IMR-90 (cell line): Measurements from ENCODE around the gene CCDC28B. TPM values are rescaled to one million over a fixed set of nuclear protein-coding genes. Genes with fewer than 3 reads are reported as not detected.

Source experiments
- ATAC-seq: fragments of 200-7000 bp; cut with Tn5 transposase; 2 replicates; pipeline ENCODE4 v1.9.1; 2020; ENCODE audit warnings: low read depth, mild to moderate bottlenecking, moderate library complexity
- BruUV-seq: library from RNA; stranded (reverse); fragments of 400-500 nt; replicated peaks from 2 replicates; lab custom pipeline; 2021; lab: Mats Ljungman, UMichigan
- CTCF ChIA-PET: fragments of 300-600 bp; formaldehyde crosslinking; extraction: SDS; loops from one replicate; lab custom pipeline; 2021; ENCODE audit warnings: antibody characterized with exemption; lab: Yijun Ruan, JAX
- POLR2A ChIA-PET: fragments of 300-600 bp; sonication (Branson Sonifier 250); formaldehyde crosslinking; loops from one replicate; lab custom pipeline; 2022; ENCODE audit warnings: antibody characterized with exemption; ENCODE audit not compliant: unreplicated experiment; lab: Charles Lee
- DNase-seq: peaks from one replicate; pipeline ENCODE4 v3.0.0; 2013
- H2AFZ ChIP-seq: replicated peaks from 2 replicates; pipeline ENCODE3; 2013; ENCODE audit warnings: low read length, mild to moderate bottlenecking; ENCODE audit not compliant: poor library complexity
- H2AK5ac ChIP-seq: 2 replicates; pipeline ENCODE4 v1.6.1; 2013; ENCODE audit warnings: low read depth, low read length, inconsistent platforms
- H2AK9ac ChIP-seq: replicated peaks from 2 replicates; pipeline ENCODE3; 2013; ENCODE audit warnings: mild to moderate bottlenecking, low read depth, low read length, moderate library complexity; ENCODE audit not compliant: poor library complexity
- H2BK120ac ChIP-seq: 2 replicates; pipeline ENCODE4 v1.6.1; 2013; ENCODE audit warnings: low read depth, low read length, inconsistent platforms
- H2BK15ac ChIP-seq: 3 replicates; pipeline ENCODE4 v1.6.1; 2013; ENCODE audit warnings: low read depth, low read length, inconsistent platforms
- H2BK20ac ChIP-seq: 2 replicates; pipeline ENCODE4 v1.6.1; 2013; ENCODE audit warnings: low read depth, mild to moderate bottlenecking, inconsistent platforms, low read length, moderate library complexity
- H2BK5ac ChIP-seq: 2 replicates; pipeline ENCODE4 v1.6.1; 2013; ENCODE audit warnings: mild to moderate bottlenecking, low read depth, low read length, inconsistent platforms; ENCODE audit not compliant: poor library complexity, severe bottlenecking
- H3K14ac ChIP-seq: replicated peaks from 2 replicates; pipeline ENCODE4 v1.6.1; 2013; ENCODE audit warnings: low read depth, low read length, inconsistent platforms
- H3K18ac ChIP-seq: 2 replicates; pipeline ENCODE4 v1.6.1; 2013; ENCODE audit warnings: low read depth, low read length, control low read depth
- H3K23ac ChIP-seq: 2 replicates; pipeline ENCODE4 v1.6.1; 2013; ENCODE audit warnings: low read depth, low read length, inconsistent platforms
- H3K27ac ChIP-seq: 2 replicates; pipeline ENCODE4 v1.5.1; 2013; ENCODE audit warnings: mild to moderate bottlenecking, control low read depth, low read length; ENCODE audit not compliant: insufficient read depth
- H3K27me3 ChIP-seq: 2 replicates; pipeline ENCODE4 v1.6.1; 2013; ENCODE audit warnings: low read length; ENCODE audit not compliant: control insufficient read depth, insufficient read depth
- H3K36me3 ChIP-seq: 2 replicates; pipeline ENCODE4 v1.6.1; 2013; ENCODE audit warnings: low read length, mixed read lengths; ENCODE audit not compliant: control insufficient read depth, insufficient read depth
- H3K4ac ChIP-seq: 2 replicates; pipeline ENCODE4 v1.6.1; 2013; ENCODE audit warnings: low read depth, low read length, inconsistent platforms
- H3K4me1 ChIP-seq: 2 replicates; pipeline ENCODE4 v1.6.1; 2013; ENCODE audit warnings: low read length, mixed read lengths; ENCODE audit not compliant: control insufficient read depth, insufficient read depth
- H3K4me2 ChIP-seq: 2 replicates; pipeline ENCODE4 v1.6.1; 2013; ENCODE audit warnings: low read depth, mild to moderate bottlenecking, control low read depth, low read length, moderate library complexity
- H3K4me3 ChIP-seq: 2 replicates; pipeline ENCODE4 v1.5.1; 2013; ENCODE audit warnings: low read depth, mild to moderate bottlenecking, control low read depth, low read length, moderate library complexity; ENCODE audit not compliant: insufficient read depth
- H3K56ac ChIP-seq: 2 replicates; pipeline ENCODE4 v1.6.1; 2013; ENCODE audit warnings: low read length, inconsistent platforms; ENCODE audit not compliant: insufficient read depth; ENCODE audit errors: extremely low read depth
- H3K79me1 ChIP-seq, 2 experiments: 2 replicates each; pipeline ENCODE4 v1.6.1; 2013; ENCODE audit warnings: low read length in 2 of 2, inconsistent platforms in 1 of 2, low read depth in 1 of 2
- H3K9ac ChIP-seq: 2 replicates; pipeline ENCODE4 v1.6.1; 2013; ENCODE audit warnings: low read depth, low read length, control low read depth
- H3K9me1 ChIP-seq: 2 replicates; pipeline ENCODE4 v1.6.1; 2013; ENCODE audit warnings: low read length, inconsistent platforms; ENCODE audit not compliant: insufficient read depth
- H3K9me3 ChIP-seq: 2 replicates; pipeline ENCODE4 v1.6.1; 2013; ENCODE audit warnings: low read length; ENCODE audit not compliant: control insufficient read depth, insufficient read depth
- H4K20me1 ChIP-seq: 2 replicates; pipeline ENCODE4 v1.6.1; 2013; ENCODE audit warnings: low read length, inconsistent platforms; ENCODE audit not compliant: insufficient read depth
- H4K5ac ChIP-seq: 2 replicates; pipeline ENCODE4 v1.6.1; 2013; ENCODE audit warnings: mild to moderate bottlenecking, low read depth, low read length, control low read depth
- H4K8ac ChIP-seq, 2 experiments: 2 replicates each; pipeline ENCODE4 v1.6.1; 2013; ENCODE audit warnings: low read depth in 2 of 2, low read length in 2 of 2, control low read depth in 1 of 2, inconsistent platforms in 1 of 2
- H4K91ac ChIP-seq: 2 replicates; pipeline ENCODE4 v1.6.1; 2013; ENCODE audit warnings: low read depth, low read length, inconsistent platforms; ENCODE audit not compliant: insufficient read depth
- BHLHE40 ChIP-seq: fragments of 150-350 bp; IDR thresholded peaks from 2 replicates; pipeline ENCODE4 v1.6.1; 2016; ENCODE audit warnings: mild to moderate bottlenecking, low read depth, low read length
- CEBPB ChIP-seq: IDR thresholded peaks from 2 replicates; pipeline ENCODE4 v1.6.1; 2012; ENCODE audit warnings: low read depth, low read length, improper control_type of control experiment
- CHD1 ChIP-seq: IDR thresholded peaks from 2 replicates; pipeline ENCODE4 v1.6.1; 2012; ENCODE audit warnings: low read depth, low read length, improper control_type of control experiment
- CTCF ChIP-seq: conservative IDR thresholded peaks from 2 replicates; pipeline ENCODE4 v1.5.1; 2012; ENCODE audit warnings: mild to moderate bottlenecking, low read depth, low read length, improper control_type of control experiment
- ELK1 ChIP-seq: fragments of 150-350 bp; IDR thresholded peaks from 2 replicates; pipeline ENCODE4 v1.6.1; 2016; ENCODE audit warnings: low read depth, mild to moderate bottlenecking, low read length, moderate library complexity, borderline replicate concordance
- FOS ChIP-seq: fragments of 150-350 bp; IDR thresholded peaks from 2 replicates; pipeline ENCODE4 v1.6.1; 2016; ENCODE audit warnings: low read depth, low read length
- MAFK ChIP-seq: IDR thresholded peaks from 2 replicates; pipeline ENCODE4 v1.6.1; 2012; ENCODE audit warnings: low read depth, low read length, improper control_type of control experiment
- MAZ ChIP-seq: IDR thresholded peaks from 2 replicates; pipeline ENCODE4 v1.6.1; 2012; ENCODE audit warnings: low read depth, mild to moderate bottlenecking, low read length, improper control_type of control experiment, moderate library complexity, borderline replicate concordance
- MXI1 ChIP-seq: IDR thresholded peaks from 2 replicates; pipeline ENCODE4 v1.6.1; 2012; ENCODE audit warnings: low read depth, mild to moderate bottlenecking, low read length, moderate library complexity, borderline replicate concordance
- NFE2L2 ChIP-seq: fragments of 150-350 bp; IDR thresholded peaks from 2 replicates; pipeline ENCODE4 v1.6.1; 2016; ENCODE audit warnings: low read depth, mild to moderate bottlenecking, low read length
- POLR2A ChIP-seq: IDR thresholded peaks from 2 replicates; pipeline ENCODE4 v1.6.1; 2012; ENCODE audit warnings: mild to moderate bottlenecking, low read depth, low read length
- RAD21 ChIP-seq: IDR thresholded peaks from 2 replicates; pipeline ENCODE4 v1.6.1; 2012; ENCODE audit warnings: low read length, improper control_type of control experiment
- RCOR1 ChIP-seq: IDR thresholded peaks from 2 replicates; pipeline ENCODE4 v1.6.1; 2012; ENCODE audit warnings: mild to moderate bottlenecking, low read length, improper control_type of control experiment; ENCODE audit not compliant: insufficient replicate concordance
- RFX5 ChIP-seq: IDR thresholded peaks from 2 replicates; pipeline ENCODE4 v1.8.0; 2012; ENCODE audit warnings: low read depth, mild to moderate bottlenecking, low read length, moderate library complexity
- SMC3 ChIP-seq: fragments of 150-350 bp; IDR thresholded peaks from 2 replicates; pipeline ENCODE4 v1.6.1; 2016; ENCODE audit warnings: low read depth, mild to moderate bottlenecking, antibody characterized with exemption, low read length, moderate library complexity
- USF2 ChIP-seq: fragments of 150-350 bp; IDR thresholded peaks from 2 replicates; pipeline ENCODE4 v1.6.1; 2017; ENCODE audit warnings: mild to moderate bottlenecking, antibody characterized with exemption, low read length, low read depth
- WGBS, 2 experiments: methylation state at CpG; one replicate each; pipeline versions ENCODE4 v1.1.5 to v1.1.7; 2013; ENCODE audit warnings: missing lambda C conversion rate in 2 of 2; ENCODE audit not compliant: insufficient read length in 1 of 2; ENCODE audit errors: extremely low coverage in 2 of 2; 5-methylcytosine and 5-hydroxymethylcytosine counted together
- dilution Hi-C: fragments of 300-500 bp; cut with HindIII; formaldehyde crosslinking; loops from one replicate; pipeline ENCODE4 v1.14.3; 2018; ENCODE audit warnings: low sequenced_read_pairs; ENCODE audit not compliant: unreplicated experiment
- in situ Hi-C: fragments of 300-500 bp; cut with MboI; formaldehyde crosslinking; loops from 3 replicates; pipeline ENCODE4 v1.14.3; 2019; ENCODE audit warnings: low sequenced_read_pairs, inconsistent platforms, mixed read lengths
- intact Hi-C: fragments of 100-400 bp; cut with micrococcal nuclease; formaldehyde crosslinking; loops from 2 replicates; pipeline ENCODE4 v1.10.0; 2022
- polyA plus RNA-seq, 3 experiments: library from polyadenylated mRNA; depleted of rRNA; stranded (reverse); fragments of >200 nt; gene quantifications; 2 replicates each; pipeline ENCODE4 v1.2.3, GENCODE V29; 2012; ENCODE audit warnings: low replicate concordance in 1 of 3
- total RNA-seq: library from RNA; depleted of rRNA; stranded (reverse); fragments of >200 nt; gene quantifications from 2 replicates; pipeline ENCODE4 v1.2.3, GENCODE V29; 2012

Gene CCDC28B
- total and polyA plus RNA-seq, 2 of the 4 experiments (the other 2 are of a cell fraction) = 17.2 to 18.4 TPM

GRCh38 chr1:32239790-32240139, 39.4 kb downstream of the CCDC28B start:
- H3K4me1 ChIP-seq = peaks cover 16% of the 10 kb centered on the region
- H3K56ac ChIP-seq = no peak overlapping the region
- H3K36me3 ChIP-seq = peaks cover under 1% of the 10 kb centered on the region; the same call in 1 of the 2 replicates
- peak overlapping the region; percentile 92 for H2AK9ac ChIP-seq
- CTCF ChIA-PET = interaction anchor here (1.1 to 1.7 kb wide), 2 partner anchors 9 to 24 kb away, joined by 5 to 6 read pairs; no protein-coding TSS in a partner anchor
- intact Hi-C loops = loop anchor here (5.0 kb wide), 2 partner anchors 73 to 93 kb away; no protein-coding TSS in a partner anchor
- no peak for DNase-seq
- TF ChIP-seq CHD1 = no peak
- TF ChIP-seq BHLHE40 = no peak
- no peak for TF ChIP-seq USF2
- TF ChIP-seq FOS = no peak
- no peak for TF ChIP-seq MXI1
- TF ChIP-seq CEBPB = no peak
- TF ChIP-seq MAFK = no peak
- no peak for TF ChIP-seq POLR2A
- TF ChIP-seq NFE2L2 = no peak
- TF ChIP-seq SMC3 = no peak
- TF ChIP-seq RFX5 = no peak
- no peak for TF ChIP-seq MAZ
- no peak for TF ChIP-seq RAD21
- TF ChIP-seq ELK1 = no peak
- TF ChIP-seq CTCF = no peak
- TF ChIP-seq RCOR1 = no peak
- no peak overlapping the region for H2BK15ac ChIP-seq
- in situ Hi-C loops = no loop called here
- no peak overlapping the region for H3K27ac ChIP-seq
- no peak overlapping the region for H3K23ac ChIP-seq
- peak overlapping the region; percentile 86; the same call in 1 of the 2 replicates for H3K4me2 ChIP-seq
- H2BK20ac ChIP-seq = peak overlapping the region; percentile 55; the same call in 1 of the 2 replicates
- POLR2A ChIA-PET = no interaction called here
- no peak overlapping the region for H3K9ac ChIP-seq
- no peaks in the 10 kb centered on the region for H3K9me3 ChIP-seq
- H3K4me3 ChIP-seq = no peak overlapping the region
- H4K8ac ChIP-seq = peak overlapping the region; percentile 16 to 78; a peak in 2 of 4 replicates
- H2AK5ac ChIP-seq = peak overlapping the region; percentile 51; the same call in 1 of the 2 replicates
- H2AFZ ChIP-seq = peak overlapping the region; percentile 89
- no peak overlapping the region for H3K14ac ChIP-seq
- H4K5ac ChIP-seq = no peak overlapping the region
- no peak for ATAC-seq
- WGBS, 2 experiments = 60% methylated on average over 13 of the region's 20 CpGs; no CpG with 5 or more reads in 1 of the 2 experiments
- H3K27me3 ChIP-seq = no peaks in the 10 kb centered on the region
- H4K91ac ChIP-seq = peak overlapping the region; percentile 69
- no TSS peak for BruUV-seq
- H2BK120ac ChIP-seq = peak overlapping the region; percentile 68
- peaks cover 15% of the 10 kb centered on the region for H3K9me1 ChIP-seq
- dilution Hi-C loops = no loop called here
- H4K20me1 ChIP-seq = no peaks in the 10 kb centered on the region
- H3K79me1 ChIP-seq = peaks cover 0 to 31% of the 10 kb centered on the region in 2 experiments; a peak in 2 of 4 replicates
- H2BK5ac ChIP-seq = no peak overlapping the region
- H3K18ac ChIP-seq = no peak overlapping the region
- H3K4ac ChIP-seq = peak overlapping the region; percentile 86
